Lower leg skin (tissue), 4 donors: Measurements from ENCODE around the gene RNF151. TPM values are rescaled to one million over a fixed set of nuclear protein-coding genes. Genes with fewer than 3 reads are reported as not detected.

Experiments used
- DNase-seq, 2 donors: peaks; one replicate each; pipeline ENCODE4 v3.0.0-alpha.2; 2019; ENCODE audit warnings: low spot score in 2 of 2
- H3K4me3 ChIP-seq: fragments of 200-600 bp; sonication (generic); 2 replicates; pipeline ENCODE4 v1.5.1; 2017; ENCODE audit warnings: mild to moderate bottlenecking, low read depth; ENCODE audit not compliant: poor library complexity, severe bottlenecking
- CTCF ChIP-seq, 3 donors: fragments of 450-650 bp; IDR thresholded peaks; one replicate each; pipeline ENCODE4 v1.5.1; 2016; ENCODE audit warnings: antibody characterized with exemption in 3 of 3, mild to moderate bottlenecking in 3 of 3, moderate library complexity in 2 of 3
- POLR2A ChIP-seq, 2 donors: fragments of 450-650 bp; IDR thresholded peaks; one replicate each; pipeline ENCODE4 v1.6.1; 2016 to 2017; ENCODE audit warnings: antibody characterized with exemption in 2 of 2, mild to moderate bottlenecking in 1 of 2, moderate library complexity in 1 of 2
- WGBS, 2 donors: methylation state at CpG; one replicate each; pipeline ENCODE4 v1.1.5; 2018; 5-methylcytosine and 5-hydroxymethylcytosine counted together
- intact Hi-C: fragments of 100-400 bp; cut with DNase I; formaldehyde crosslinking; loops from one replicate; pipeline ENCODE4 v1.15.0; 2023; ENCODE audit warnings: low total_unique reads
- total RNA-seq, 4 donors: library from RNA; depleted of rRNA; stranded (reverse); fragments of >200 nt; gene quantifications; one replicate each; pipeline ENCODE4 v1.1.0, GENCODE V29; 2016

Gene RNF151
- total RNA-seq, 4 donors from 2014 or later = not detected

DNA sequence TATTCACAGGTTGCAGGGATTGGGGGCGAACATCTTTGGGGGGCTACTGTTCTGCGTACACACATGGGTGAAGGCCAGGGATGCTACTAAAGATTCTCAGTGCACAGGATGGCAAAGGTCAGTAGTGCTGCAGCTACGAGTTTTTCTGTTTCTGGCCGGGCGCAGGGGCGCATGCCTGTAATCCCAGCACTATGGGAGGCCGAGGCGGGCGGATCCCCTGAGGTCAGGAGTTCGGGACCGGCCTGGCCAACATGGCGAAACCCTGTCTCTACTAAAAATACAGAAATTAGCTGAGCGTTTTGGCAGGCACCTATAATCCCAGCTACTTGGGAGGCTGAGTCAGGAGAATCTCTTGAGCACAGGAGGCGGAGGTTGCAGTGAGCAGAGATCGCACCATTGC lies 46.9 kb downstream of the RNF151 start:
- TF ChIP-seq POLR2A (IDR thresholded peaks at IDR 0.05) (no peak), CTCF (IDR thresholded peaks at IDR 0.05) (no peak)
- no peak for DNase-seq
- intact Hi-C loops = no loop called here
- 88 to 92% methylated on average over 15 of the region's 15 CpGs for WGBS, 2 donors
- H3K4me3 ChIP-seq = no peak overlapping the region

DNA sequence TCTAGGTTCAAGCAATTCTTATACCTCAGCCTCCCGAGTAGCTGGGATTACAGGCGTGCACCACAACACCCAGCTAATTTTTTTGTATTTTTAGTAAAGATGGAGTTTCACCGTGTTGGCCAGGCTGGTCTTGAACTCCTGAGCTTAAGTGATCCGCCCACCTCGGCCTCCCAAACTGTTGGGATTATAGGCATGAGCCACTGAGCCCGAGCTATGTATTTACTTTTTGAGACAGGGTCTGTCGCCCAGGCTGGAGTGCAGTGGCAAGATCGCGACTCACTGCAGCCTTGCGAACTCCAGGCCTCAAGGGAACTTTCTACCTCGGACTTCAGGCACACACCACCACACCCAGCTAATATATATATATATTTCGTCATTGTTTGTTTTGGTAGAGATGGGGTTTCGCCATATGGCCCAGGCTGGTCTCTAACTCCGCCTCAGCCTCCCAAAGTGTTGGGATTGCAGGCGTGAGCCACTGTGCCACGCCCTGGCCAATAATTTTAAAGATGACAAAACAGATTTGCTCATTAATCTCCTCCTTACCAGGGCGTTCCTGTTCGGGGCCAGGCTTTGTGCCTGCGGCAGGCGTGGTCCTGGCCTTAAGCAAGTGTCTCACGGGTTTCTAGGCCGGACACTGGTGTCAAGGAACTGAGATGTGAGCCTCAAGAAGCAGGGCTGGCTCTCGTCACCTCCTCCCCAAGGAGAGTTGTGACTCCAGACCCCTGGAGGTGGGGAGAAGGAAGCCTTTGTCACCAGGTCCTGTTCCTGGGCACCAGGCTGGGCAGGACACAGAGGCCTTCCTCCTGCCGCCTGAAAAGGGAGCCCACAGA lies 48.7 kb downstream of the RNF151 start:
- intact Hi-C loops = no loop called here
- 62 to 65% methylated on average over 24 of the region's 24 CpGs for WGBS, 2 donors
- DNase-seq = no peak
- no peak for TF ChIP-seq CTCF (IDR thresholded peaks at IDR 0.05)
- no peak for TF ChIP-seq POLR2A (IDR thresholded peaks at IDR 0.05)
- no peak overlapping the region for H3K4me3 ChIP-seq

DNA sequence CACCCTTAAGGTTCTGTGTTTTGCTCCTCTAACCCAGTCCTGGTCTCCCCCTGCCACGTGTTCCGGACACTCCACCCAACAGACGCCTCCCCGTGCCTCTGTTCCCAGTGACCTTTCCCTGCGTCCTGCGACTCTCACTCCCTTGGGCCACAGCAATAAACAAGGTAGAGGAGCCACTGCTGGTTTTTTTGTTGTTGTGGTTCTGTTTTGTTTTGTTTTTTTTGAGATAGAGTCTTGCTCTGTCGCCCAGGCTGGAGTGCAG lies 49.2 kb downstream of the RNF151 start:
- intact Hi-C loops = no loop called here
- no peak for DNase-seq
- WGBS, 2 donors = 76 to 81% methylated on average over 7 of the region's 7 CpGs
- no peak for TF ChIP-seq POLR2A (IDR thresholded peaks at IDR 0.05)
- no peak for TF ChIP-seq CTCF (IDR thresholded peaks at IDR 0.05)
- H3K4me3 ChIP-seq = no peak overlapping the region

GRCh38 chr16:2016407-2016922 lies 49.8 kb downstream of the RNF151 start:
- TF ChIP-seq CTCF (IDR thresholded peaks at IDR 0.05) = no peak
- TF ChIP-seq POLR2A (IDR thresholded peaks at IDR 0.05) = no peak
- DNase-seq = no peak
- intact Hi-C loops = no loop called here
- no peak overlapping the region for H3K4me3 ChIP-seq
- 47 to 55% methylated on average over 12 to 13 of the region's 13 CpGs for WGBS, 2 donors

Other genes with a start within 250 kb of the RNF151 start
- 10 to 100 TPM; 77.7 to 98.4 (median 85.8) TPM for gene NME3, start 195.3 kb upstream of the RNF151 start, total RNA-seq
- gene EME2, start 194.0 kb upstream of the RNF151 start, total RNA-seq = 10 to 100 TPM in 3 of 4 donors, 1 to 10 TPM in 1; 7.6 to 22.3 (median 13.0) TPM
- gene MRPS34, start 193.7 kb upstream of the RNF151 start, total RNA-seq = 100 to 1,000 TPM in 3 of 4 donors, 10 to 100 TPM in 1; 90.9 to 126 (median 105) TPM
- gene SPSB3, start 184.3 kb upstream of the RNF151 start, total RNA-seq = 100 to 1,000 TPM; 146 to 238 (median 172) TPM
- gene NUBP2, start 183.9 kb upstream of the RNF151 start, total RNA-seq = 100 to 1,000 TPM in 1 of 4 donors, 10 to 100 TPM in 3; 79.7 to 108 (median 91.3) TPM
- gene IGFALS, start 173.2 kb upstream of the RNF151 start, total RNA-seq = under 1 TPM; 0.59 to 0.69 (median 0.64) TPM
- 100 to 1,000 TPM in 1 of 4 donors, 10 to 100 TPM in 3; 57.8 to 104 (median 89.0) TPM for gene HAGH, start 140.0 kb upstream of the RNF151 start, total RNA-seq
- gene FAHD1, start 139.7 kb upstream of the RNF151 start, total RNA-seq = 10 to 100 TPM; 46.2 to 89.0 (median 62.3) TPM
- gene MEIOB, start 94.7 kb upstream of the RNF151 start, total RNA-seq = under 1 TPM in 1 of 4 donors, not detected in 3; 0.42 TPM
- gene HS3ST6, start 48.4 kb upstream of the RNF151 start, total RNA-seq = 100 to 1,000 TPM; 103 to 153 (median 120) TPM
- gene MSRB1, start 23.7 kb upstream of the RNF151 start, total RNA-seq = 10 to 100 TPM; 18.7 to 44.3 (median 31.7) TPM
- gene RPL3L, start 12.2 kb upstream of the RNF151 start, total RNA-seq = 1 to 10 TPM in 1 of 4 donors, not detected in 3; 1.6 TPM
- 100 to 1,000 TPM; 183 to 245 (median 217) TPM for gene NDUFB10, start 7.3 kb upstream of the RNF151 start, total RNA-seq
- 1,000 to 10,000 TPM; 2,603 to 4,441 (median 3,196) TPM for gene RPS2, start 2.0 kb upstream of the RNF151 start, total RNA-seq
- 100 to 1,000 TPM in 2 of 4 donors, 10 to 100 TPM in 2; 60.8 to 114 (median 83.7) TPM for gene TBL3, start 5.2 kb downstream of the RNF151 start, total RNA-seq
- gene NOXO1, start 14.6 kb downstream of the RNF151 start, total RNA-seq = 1 to 10 TPM in 1 of 4 donors, under 1 TPM in 1, not detected in 2; 0.23 to 1.2 TPM
- gene GFER, start 17.3 kb downstream of the RNF151 start, total RNA-seq = 10 to 100 TPM in 3 of 4 donors, 1 to 10 TPM in 1; 9.7 to 14.4 (median 11.6) TPM
- 1 to 10 TPM in 1 of 4 donors, under 1 TPM in 2, not detected in 1; 0.72 to 1.1 (median 0.78) TPM for gene SYNGR3, start 23.1 kb downstream of the RNF151 start, total RNA-seq
- 100 to 1,000 TPM in 2 of 4 donors, 10 to 100 TPM in 2; 56.1 to 117 (median 86.5) TPM for gene ZNF598, start 43.0 kb downstream of the RNF151 start, total RNA-seq
- gene NPW, start 52.9 kb downstream of the RNF151 start, total RNA-seq = 1 to 10 TPM in 2 of 4 donors, under 1 TPM in 1, not detected in 1; 0.38 to 3.9 (median 1.6) TPM
- 10 to 100 TPM; 11.9 to 30.6 (median 27.3) TPM for gene NHERF2, start 60.0 kb downstream of the RNF151 start, total RNA-seq
- 10 to 100 TPM in 3 of 4 donors, 1 to 10 TPM in 1; 5.8 to 29.9 (median 21.5) TPM for gene NTHL1, start 81.0 kb downstream of the RNF151 start, total RNA-seq
- gene TSC2, start 81.1 kb downstream of the RNF151 start, total RNA-seq = 100 to 1,000 TPM in 1 of 4 donors, 10 to 100 TPM in 3; 56.7 to 130 (median 65.1) TPM
- 100 to 1,000 TPM; 125 to 266 (median 192) TPM for gene PKD1, start 169.0 kb downstream of the RNF151 start, total RNA-seq
- gene RAB26, start 181.8 kb downstream of the RNF151 start, total RNA-seq = 1 to 10 TPM in 3 of 4 donors, not detected in 1; 1.6 to 2.9 (median 2.0) TPM
- 10 to 100 TPM; 60.8 to 74.8 (median 68.9) TPM for gene TRAF7, start 188.9 kb downstream of the RNF151 start, total RNA-seq
- gene CASKIN1, start 229.7 kb downstream of the RNF151 start, total RNA-seq = 1 to 10 TPM in 3 of 4 donors, under 1 TPM in 1; 0.71 to 2.2 (median 1.3) TPM
- 10 to 100 TPM; 43.8 to 69.4 (median 54.9) TPM for gene MLST8, start 238.6 kb downstream of the RNF151 start, total RNA-seq
- 1 to 10 TPM; 2.3 to 6.2 (median 2.5) TPM for gene BRICD5, start 244.0 kb downstream of the RNF151 start, total RNA-seq
- gene PGP, start 248.0 kb downstream of the RNF151 start, total RNA-seq = 10 to 100 TPM in 3 of 4 donors, 1 to 10 TPM in 1; 9.6 to 19.4 (median 12.8) TPM